ENCODE results near the gene DUSP3.

The DUSP3 gene

GRCh38 chr17:43750153-43750552 lies 28.6 kb downstream of the DUSP3 start:
- no peak overlapping the region for H3K4me3 ChIP-seq (ENCODE audit: low read length)
- H3K9ac ChIP-seq (ENCODE audit: low read length), result no peak overlapping the region
- H3K27me3 ChIP-seq (ENCODE audit: control insufficient read depth, insufficient read depth, low read length), result no peaks in the 10 kb centered on the region
- no peaks in the 10 kb centered on the region for H3K36me3 ChIP-seq (ENCODE audit: control insufficient read depth, low read depth, low read length)
- no peak overlapping the region for H3K27ac ChIP-seq (ENCODE audit: low read length)
- H3K4me1 ChIP-seq (ENCODE audit: control insufficient read depth, low read depth, low read length), result peaks cover 13% of the 10 kb centered on the region
- H3K9me3 ChIP-seq (ENCODE audit: control insufficient read depth, low read depth, low read length), result no peaks in the 10 kb centered on the region

DNA sequence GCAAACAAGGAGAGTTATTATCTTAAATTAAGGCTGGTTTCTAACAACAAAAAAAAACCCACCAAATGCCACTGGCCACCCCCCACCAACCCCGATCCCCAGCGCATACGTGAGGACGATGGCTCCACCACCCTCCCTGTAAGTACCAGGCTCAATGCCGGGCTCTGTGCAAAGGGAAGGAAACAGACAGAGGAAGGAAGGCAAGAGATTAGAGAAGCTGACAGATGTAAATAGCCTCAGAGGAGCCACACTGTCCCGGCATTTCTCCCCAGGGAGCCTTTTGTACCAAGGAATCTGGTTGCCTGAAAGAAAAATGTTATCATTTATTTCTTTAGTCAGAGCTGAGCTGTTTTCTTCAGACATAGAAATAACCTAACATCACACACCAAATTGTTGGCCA lies 33.2 kb downstream of the DUSP3 start:
- no peak overlapping the region for H3K27ac ChIP-seq (ENCODE audit: low read length)
- H3K4me3 ChIP-seq (ENCODE audit: low read length), result no peak overlapping the region
- H3K9ac ChIP-seq (ENCODE audit: low read length), result no peak overlapping the region
- H3K27me3 ChIP-seq (ENCODE audit: control insufficient read depth, insufficient read depth, low read length), result no peaks in the 10 kb centered on the region
- no peaks in the 10 kb centered on the region for H3K36me3 ChIP-seq (ENCODE audit: control insufficient read depth, low read depth, low read length)
- H3K4me1 ChIP-seq (ENCODE audit: control insufficient read depth, low read depth, low read length), result peaks cover 19% of the 10 kb centered on the region
- H3K9me3 ChIP-seq (ENCODE audit: control insufficient read depth, low read depth, low read length), result no peaks in the 10 kb centered on the region

DNA sequence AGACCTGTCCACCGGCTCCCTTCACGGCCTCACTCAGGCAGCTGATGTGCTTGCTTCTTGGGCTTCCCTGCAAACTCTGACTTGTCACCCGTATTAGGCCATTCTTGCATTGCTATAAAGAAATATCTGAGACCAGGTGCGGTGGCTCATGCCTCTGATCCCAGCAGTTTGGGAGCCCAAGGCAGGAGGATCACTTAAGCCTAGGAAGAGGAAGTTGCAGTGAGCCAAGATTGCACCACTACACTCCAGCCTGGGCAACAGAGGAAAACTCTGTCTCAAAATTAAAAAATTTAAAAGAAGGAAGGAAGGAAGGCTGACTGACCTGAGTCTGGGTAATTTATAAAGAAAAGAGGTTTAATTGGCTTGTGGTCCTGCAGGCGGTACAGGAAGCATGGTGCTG lies 37.1 kb downstream of the DUSP3 start:
- Histone ChIP-seq H3K9me3 (ENCODE audit: control insufficient read depth, low read depth, low read length) (no peaks in the 10 kb centered on the region), H3K27ac (ENCODE audit: low read length) (no peak overlapping the region), H3K27me3 (ENCODE audit: control insufficient read depth, insufficient read depth, low read length) (no peaks in the 10 kb centered on the region), H3K4me1 (ENCODE audit: control insufficient read depth, low read depth, low read length) (peaks cover 19% of the 10 kb centered on the region), H3K36me3 (ENCODE audit: control insufficient read depth, low read depth, low read length) (no peaks in the 10 kb centered on the region), H3K4me3 (ENCODE audit: low read length) (no peak overlapping the region), H3K9ac (ENCODE audit: low read length) (no peak overlapping the region)

GRCh38 chr17:43740541-43740940 lies 38.2 kb downstream of the DUSP3 start:
- H3K27me3 ChIP-seq (ENCODE audit: control insufficient read depth, insufficient read depth, low read length), result no peaks in the 10 kb centered on the region

GRCh38 chr17:43737722-43738121 lies 41.1 kb downstream of the DUSP3 start:
- Histone ChIP-seq H3K4me3 (ENCODE audit: low read length) (no peak overlapping the region), H3K27me3 (ENCODE audit: control insufficient read depth, insufficient read depth, low read length) (no peaks in the 10 kb centered on the region), H3K4me1 (ENCODE audit: control insufficient read depth, low read depth, low read length) (peaks cover 5% of the 10 kb centered on the region), H3K9me3 (ENCODE audit: control insufficient read depth, low read depth, low read length) (peaks cover 10% of the 10 kb centered on the region), H3K27ac (ENCODE audit: low read length) (no peak overlapping the region), H3K9ac (ENCODE audit: low read length) (no peak overlapping the region), H3K36me3 (ENCODE audit: control insufficient read depth, low read depth, low read length) (no peaks in the 10 kb centered on the region)

More at GRCh38 chr17:43740541-43740940, 38.2 kb downstream of the DUSP3 start:
- Histone ChIP-seq H3K4me1 (ENCODE audit: control insufficient read depth, low read depth, low read length) (peaks cover 13% of the 10 kb centered on the region), H3K27ac (ENCODE audit: low read length) (no peak overlapping the region), H3K4me3 (ENCODE audit: low read length) (no peak overlapping the region), H3K36me3 (ENCODE audit: control insufficient read depth, low read depth, low read length) (no peaks in the 10 kb centered on the region), H3K9me3 (ENCODE audit: control insufficient read depth, low read depth, low read length) (no peaks in the 10 kb centered on the region), H3K9ac (ENCODE audit: low read length) (no peak overlapping the region)

DNA sequence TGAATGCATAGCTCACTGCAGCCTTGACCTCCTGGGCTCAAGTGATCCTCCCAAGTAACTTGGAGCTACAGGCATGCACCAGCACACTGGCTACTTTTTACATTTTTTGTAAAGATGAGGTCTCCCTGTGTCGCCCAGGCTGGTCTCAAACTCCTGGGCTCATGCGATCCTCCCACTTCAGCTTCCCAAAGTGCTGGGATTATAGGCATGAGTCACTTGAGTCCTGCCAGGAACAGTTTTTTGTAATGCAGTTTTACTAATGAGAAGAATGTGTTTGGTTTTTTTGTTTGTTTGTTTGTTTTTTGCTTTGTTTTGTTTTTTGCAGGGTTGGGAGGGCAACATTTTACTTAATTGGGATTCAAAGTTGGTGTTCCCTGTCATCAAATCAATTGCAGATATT lies 42.4 kb downstream of the DUSP3 start:
- H3K9me3 ChIP-seq (ENCODE audit: control insufficient read depth, low read depth, low read length), result peaks cover 12% of the 10 kb centered on the region
- H3K4me1 ChIP-seq (ENCODE audit: control insufficient read depth, low read depth, low read length), result peaks cover 5% of the 10 kb centered on the region
- H3K36me3 ChIP-seq (ENCODE audit: control insufficient read depth, low read depth, low read length), result no peaks in the 10 kb centered on the region
- H3K9ac ChIP-seq (ENCODE audit: low read length), result no peak overlapping the region
- no peak overlapping the region for H3K4me3 ChIP-seq (ENCODE audit: low read length)
- H3K27me3 ChIP-seq (ENCODE audit: control insufficient read depth, insufficient read depth, low read length), result no peaks in the 10 kb centered on the region
- H3K27ac ChIP-seq (ENCODE audit: low read length), result no peak overlapping the region

- H3K36me3 ChIP-seq (ENCODE audit: control insufficient read depth, low read depth, low read length), result no peaks in the 10 kb centered on the region
- peaks cover 12% of the 10 kb centered on the region for H3K9me3 ChIP-seq (ENCODE audit: control insufficient read depth, low read depth, low read length)
- H3K27me3 ChIP-seq (ENCODE audit: control insufficient read depth, insufficient read depth, low read length), result no peaks in the 10 kb centered on the region
- no peak overlapping the region for H3K9ac ChIP-seq (ENCODE audit: low read length)
- no peak overlapping the region for H3K27ac ChIP-seq (ENCODE audit: low read length)
- peaks cover 5% of the 10 kb centered on the region for H3K4me1 ChIP-seq (ENCODE audit: control insufficient read depth, low read depth, low read length)
- H3K4me3 ChIP-seq (ENCODE audit: low read length), result no peak overlapping the region
Measured at GRCh38 chr17:43734376-43734775, 44.4 kb downstream of the DUSP3 start.

GRCh38 chr17:43733956-43734355 lies 44.8 kb downstream of the DUSP3 start:
- Histone ChIP-seq H3K4me1 (ENCODE audit: control insufficient read depth, low read depth, low read length) (peaks cover 5% of the 10 kb centered on the region), H3K9ac (ENCODE audit: low read length) (no peak overlapping the region), H3K27me3 (ENCODE audit: control insufficient read depth, insufficient read depth, low read length) (no peaks in the 10 kb centered on the region), H3K36me3 (ENCODE audit: control insufficient read depth, low read depth, low read length) (no peaks in the 10 kb centered on the region), H3K4me3 (ENCODE audit: low read length) (no peak overlapping the region), H3K27ac (ENCODE audit: low read length) (no peak overlapping the region), H3K9me3 (ENCODE audit: control insufficient read depth, low read depth, low read length) (peaks cover 12% of the 10 kb centered on the region)

DNA sequence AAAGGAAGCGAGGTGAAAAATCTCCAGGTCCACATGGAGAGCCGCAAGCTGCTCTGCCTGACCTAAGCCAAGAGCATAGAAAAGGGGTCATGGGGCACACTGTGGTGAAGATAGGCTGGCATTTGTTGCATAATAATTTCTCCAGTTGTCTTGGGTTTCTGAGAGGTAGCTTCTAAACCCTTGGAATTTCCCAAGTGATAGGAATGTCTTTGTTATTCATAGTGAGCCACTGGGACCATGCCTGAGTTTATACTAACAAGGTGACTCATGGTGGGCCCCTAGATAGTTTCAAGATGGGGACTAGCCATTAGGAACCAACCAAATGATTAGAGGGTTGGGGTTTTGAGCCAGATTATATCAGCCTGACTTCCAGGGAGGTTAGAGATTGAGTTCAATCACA lies 45.8 kb downstream of the DUSP3 start:
- Histone ChIP-seq H3K27ac (ENCODE audit: low read length) (no peak overlapping the region), H3K9ac (ENCODE audit: low read length) (no peak overlapping the region), H3K4me3 (ENCODE audit: low read length) (no peak overlapping the region), H3K36me3 (ENCODE audit: control insufficient read depth, low read depth, low read length) (no peaks in the 10 kb centered on the region), H3K27me3 (ENCODE audit: control insufficient read depth, insufficient read depth, low read length) (no peaks in the 10 kb centered on the region), H3K9me3 (ENCODE audit: control insufficient read depth, low read depth, low read length) (peaks cover 12% of the 10 kb centered on the region), H3K4me1 (ENCODE audit: control insufficient read depth, low read depth, low read length) (peaks cover 5% of the 10 kb centered on the region)

GRCh38 chr17:43728081-43728480 lies 50.7 kb downstream of the DUSP3 start:
- Histone ChIP-seq H3K9me3 (ENCODE audit: control insufficient read depth, low read depth, low read length) (peaks cover 5% of the 10 kb centered on the region), H3K27ac (ENCODE audit: low read length) (no peak overlapping the region), H3K4me1 (ENCODE audit: control insufficient read depth, low read depth, low read length) (peaks cover 1% of the 10 kb centered on the region), H3K36me3 (ENCODE audit: control insufficient read depth, low read depth, low read length) (no peaks in the 10 kb centered on the region), H3K9ac (ENCODE audit: low read length) (no peak overlapping the region), H3K27me3 (ENCODE audit: control insufficient read depth, insufficient read depth, low read length) (no peaks in the 10 kb centered on the region), H3K4me3 (ENCODE audit: low read length) (no peak overlapping the region)

GRCh38 chr17:43723697-43724359 lies 54.9 kb downstream of the DUSP3 start:
- Histone ChIP-seq H3K4me1 (ENCODE audit: control insufficient read depth, low read depth, low read length) (peaks cover 10% of the 10 kb centered on the region), H3K27ac (ENCODE audit: low read length) (no peak overlapping the region), H3K36me3 (ENCODE audit: control insufficient read depth, low read depth, low read length) (no peaks in the 10 kb centered on the region), H3K9ac (ENCODE audit: low read length) (no peak overlapping the region), H3K4me3 (ENCODE audit: low read length) (no peak overlapping the region), H3K9me3 (ENCODE audit: control insufficient read depth, low read depth, low read length) (no peaks in the 10 kb centered on the region), H3K27me3 (ENCODE audit: control insufficient read depth, insufficient read depth, low read length) (peaks cover 11% of the 10 kb centered on the region)

GRCh38 chr17:43722870-43723665 lies 55.7 kb downstream of the DUSP3 start:
- H3K9me3 ChIP-seq (ENCODE audit: control insufficient read depth, low read depth, low read length), result no peaks in the 10 kb centered on the region
- peaks cover 11% of the 10 kb centered on the region for H3K27me3 ChIP-seq (ENCODE audit: control insufficient read depth, insufficient read depth, low read length)
- no peak overlapping the region for H3K9ac ChIP-seq (ENCODE audit: low read length)
- no peak overlapping the region for H3K4me3 ChIP-seq (ENCODE audit: low read length)
- H3K27ac ChIP-seq (ENCODE audit: low read length), result no peak overlapping the region
- no peaks in the 10 kb centered on the region for H3K36me3 ChIP-seq (ENCODE audit: control insufficient read depth, low read depth, low read length)
- H3K4me1 ChIP-seq (ENCODE audit: control insufficient read depth, low read depth, low read length), result peaks cover 10% of the 10 kb centered on the region

All from iPS-18a (cell line).